H54 (cell line): ENCODE measurements around the gene ADGRG1.

Source experiments
- DNase-seq: peaks from one replicate; pipeline ENCODE4 v3.0.0; 2011; ENCODE audit warnings: low spot score, mixed read lengths; ENCODE audit not compliant: insufficient read length
- FAIRE-seq: peaks from 3 replicates; lab custom pipeline; 2011; peaks lifted over from hg19 to GRCh38; lab: Jason Lieb, UNC
- POLR2A ChIP-seq: IDR thresholded peaks from 2 replicates; pipeline ENCODE4 v1.6.1; 2011; ENCODE audit warnings: low read depth, mild to moderate bottlenecking, low read length

The ADGRG1 gene

DNA sequence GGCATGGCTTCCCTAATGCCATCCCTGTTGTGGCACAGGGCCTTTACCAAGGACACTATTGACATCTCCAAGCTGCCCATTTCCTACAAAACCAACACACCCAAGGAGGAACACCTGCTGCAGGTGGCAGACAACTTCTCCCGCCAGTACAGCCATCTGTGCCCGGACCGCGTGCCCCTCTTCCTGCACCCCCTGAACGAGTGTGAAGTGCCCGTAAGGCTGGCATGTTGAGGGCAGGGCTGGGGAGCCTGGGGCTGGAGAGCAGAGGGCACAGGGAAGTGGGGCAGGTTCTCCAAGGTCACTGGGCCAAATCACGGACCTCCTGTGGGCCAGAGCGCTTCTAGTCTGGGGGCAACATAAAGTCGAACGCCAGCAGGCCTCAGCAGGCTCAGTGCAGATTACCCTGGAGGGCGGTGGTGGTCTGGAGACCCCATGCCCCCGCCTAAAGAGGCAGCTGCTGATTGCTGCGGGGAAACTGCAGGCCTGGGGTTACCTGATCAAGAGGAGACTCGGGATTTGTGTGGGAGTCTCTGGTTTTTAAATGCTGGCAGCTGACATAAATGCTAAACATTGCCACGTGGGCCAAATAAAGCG lies 70.5 kb downstream of the ADGRG1 start:
- no peak for FAIRE-seq
- no peak for DNase-seq
- TF ChIP-seq POLR2A, result no peak

DNA sequence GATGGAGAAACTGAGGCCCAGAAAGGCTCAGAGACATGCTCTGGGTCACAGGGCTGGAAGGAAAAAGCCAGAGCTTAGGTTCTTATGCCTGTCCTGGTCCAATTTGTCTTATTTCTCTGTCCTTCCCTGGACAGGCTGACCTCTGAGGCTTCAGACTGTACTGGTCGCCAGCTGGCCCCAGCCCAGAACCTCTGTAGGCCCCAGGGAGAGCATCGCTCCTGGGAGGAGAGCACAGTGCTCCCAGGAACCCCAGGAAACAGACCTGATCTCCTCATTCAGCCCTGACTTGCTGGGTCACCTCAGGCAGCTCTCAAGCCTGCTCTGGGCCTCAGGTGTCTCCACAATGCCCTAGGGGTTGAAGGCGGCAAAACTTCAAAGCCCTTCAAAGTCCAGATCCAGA lies 71.1 kb downstream of the ADGRG1 start:
- no peak for TF ChIP-seq POLR2A
- no peak for FAIRE-seq
- no peak for DNase-seq

DNA sequence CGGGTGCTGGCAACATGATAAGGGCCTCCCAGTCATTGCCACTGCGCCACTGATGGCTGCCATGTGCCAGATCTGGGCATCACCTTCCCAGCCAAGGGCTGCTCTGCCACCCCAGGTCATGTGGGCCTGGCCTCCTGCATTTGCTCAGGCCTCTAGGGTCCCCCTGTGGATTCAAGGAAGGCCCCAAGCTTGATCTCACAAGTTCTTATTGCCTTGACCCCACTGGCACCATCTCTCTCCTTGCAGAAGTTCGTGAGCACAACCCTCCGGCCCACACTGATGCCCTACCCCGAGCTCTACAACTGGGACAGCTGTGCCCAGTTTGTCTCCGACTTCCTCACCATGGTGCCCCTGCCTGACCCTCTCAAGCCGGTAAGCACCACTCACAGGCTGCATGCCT lies 71.5 kb downstream of the ADGRG1 start:
- TF ChIP-seq POLR2A, result no peak
- DNase-seq, result no peak
- FAIRE-seq, result no peak

DNA sequence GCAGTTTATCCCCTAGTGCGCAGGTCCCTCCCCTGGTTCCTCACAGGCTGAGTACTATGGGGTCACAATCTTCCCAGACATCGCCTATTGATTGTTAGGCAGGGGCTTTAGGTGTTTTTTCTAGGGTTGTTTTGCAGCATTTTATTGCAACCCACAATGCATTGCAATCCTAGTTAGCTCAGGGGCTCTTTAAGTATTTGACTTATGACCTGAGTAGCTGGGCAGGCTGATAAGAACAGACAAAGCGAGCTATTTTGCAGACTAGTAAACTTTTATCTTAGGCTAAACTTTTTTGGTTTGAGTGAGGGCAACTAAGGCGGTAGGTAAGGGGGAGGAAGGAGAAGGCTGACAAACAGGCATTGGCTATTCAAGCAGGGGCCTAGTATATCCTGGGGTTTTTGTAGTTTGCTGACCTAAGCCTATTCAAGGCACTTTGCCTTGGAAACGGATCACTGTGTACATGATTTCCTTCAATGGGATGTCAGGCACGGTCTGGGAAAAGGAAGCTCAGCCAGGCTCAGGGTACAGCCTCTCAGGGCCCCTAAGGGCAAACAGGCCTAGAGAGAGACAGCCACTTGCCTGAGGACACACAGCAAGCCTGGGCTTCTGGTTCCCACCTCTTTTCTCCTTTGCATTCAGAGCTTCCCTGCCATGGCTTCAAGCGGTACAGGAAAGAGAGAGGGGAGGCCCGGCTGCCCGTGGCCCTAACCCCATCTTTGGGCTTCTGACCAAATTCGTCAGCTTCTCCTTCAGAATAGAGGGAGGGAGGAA lies 72.5 kb downstream of the ADGRG1 start:
- FAIRE-seq (no peak), DNase-seq (no peak)
- TF ChIP-seq POLR2A, result no peak

DNA sequence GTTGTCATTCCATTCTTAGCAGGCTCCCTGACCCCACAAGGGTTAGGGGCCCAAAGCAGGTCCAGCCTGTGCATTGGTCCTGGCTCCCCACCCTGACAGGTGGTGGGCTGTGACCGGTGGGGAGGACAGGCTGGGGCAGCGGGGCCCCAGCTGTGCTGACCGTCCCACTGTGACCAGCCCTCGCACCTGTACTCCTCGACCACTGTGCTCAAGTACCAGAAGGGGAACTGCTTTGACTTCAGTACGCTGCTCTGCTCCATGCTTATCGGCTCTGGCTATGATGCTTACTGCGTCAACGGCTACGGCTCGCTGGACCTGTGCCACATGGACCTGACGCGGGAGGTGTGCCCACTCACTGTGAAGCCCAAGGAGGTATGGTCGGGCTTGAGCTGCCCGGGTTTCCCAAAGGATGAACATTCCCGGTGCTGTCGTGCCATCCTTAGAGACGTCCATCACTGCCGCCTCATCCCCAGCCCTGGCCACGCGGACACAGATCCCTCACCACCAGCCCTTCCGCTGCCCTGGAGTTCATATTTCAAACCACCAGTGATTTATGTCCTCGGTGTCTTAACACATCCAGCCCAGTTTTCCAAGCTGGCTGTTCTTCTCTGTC lies 73.4 kb downstream of the ADGRG1 start:
- FAIRE-seq (no peak), DNase-seq (no peak)
- TF ChIP-seq POLR2A, result no peak

DNA sequence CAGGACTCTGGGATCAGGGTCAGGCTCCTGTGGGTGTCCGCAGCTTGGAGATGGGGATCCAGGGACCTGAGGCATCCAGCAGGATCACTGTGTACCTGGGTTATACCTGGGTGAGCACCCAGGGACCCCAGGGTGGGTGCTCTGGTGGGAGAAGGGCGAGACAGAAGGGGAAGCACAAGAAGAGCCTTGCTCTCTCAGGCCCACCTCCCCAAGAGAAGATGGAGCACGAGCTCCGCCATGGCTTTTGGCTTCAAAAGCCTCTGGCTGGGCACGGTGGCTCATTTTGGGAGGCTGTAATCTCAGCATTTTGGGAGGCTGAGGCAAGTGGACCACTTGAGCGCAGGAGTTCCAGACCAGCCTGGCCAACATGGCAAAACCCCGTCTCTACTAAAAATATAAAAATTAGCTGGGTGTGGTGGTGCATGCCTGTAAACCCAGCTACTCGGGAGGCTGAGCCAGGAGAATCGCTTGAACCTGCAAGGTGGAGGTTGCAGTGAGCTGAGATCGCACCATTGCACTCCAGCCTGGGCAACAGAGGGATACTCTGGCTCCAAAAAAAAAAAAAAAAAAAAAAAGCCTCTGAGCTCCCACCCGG lies 75.1 kb downstream of the ADGRG1 start:
- no peak for TF ChIP-seq POLR2A
- DNase-seq (no peak), FAIRE-seq (no peak)

DNA sequence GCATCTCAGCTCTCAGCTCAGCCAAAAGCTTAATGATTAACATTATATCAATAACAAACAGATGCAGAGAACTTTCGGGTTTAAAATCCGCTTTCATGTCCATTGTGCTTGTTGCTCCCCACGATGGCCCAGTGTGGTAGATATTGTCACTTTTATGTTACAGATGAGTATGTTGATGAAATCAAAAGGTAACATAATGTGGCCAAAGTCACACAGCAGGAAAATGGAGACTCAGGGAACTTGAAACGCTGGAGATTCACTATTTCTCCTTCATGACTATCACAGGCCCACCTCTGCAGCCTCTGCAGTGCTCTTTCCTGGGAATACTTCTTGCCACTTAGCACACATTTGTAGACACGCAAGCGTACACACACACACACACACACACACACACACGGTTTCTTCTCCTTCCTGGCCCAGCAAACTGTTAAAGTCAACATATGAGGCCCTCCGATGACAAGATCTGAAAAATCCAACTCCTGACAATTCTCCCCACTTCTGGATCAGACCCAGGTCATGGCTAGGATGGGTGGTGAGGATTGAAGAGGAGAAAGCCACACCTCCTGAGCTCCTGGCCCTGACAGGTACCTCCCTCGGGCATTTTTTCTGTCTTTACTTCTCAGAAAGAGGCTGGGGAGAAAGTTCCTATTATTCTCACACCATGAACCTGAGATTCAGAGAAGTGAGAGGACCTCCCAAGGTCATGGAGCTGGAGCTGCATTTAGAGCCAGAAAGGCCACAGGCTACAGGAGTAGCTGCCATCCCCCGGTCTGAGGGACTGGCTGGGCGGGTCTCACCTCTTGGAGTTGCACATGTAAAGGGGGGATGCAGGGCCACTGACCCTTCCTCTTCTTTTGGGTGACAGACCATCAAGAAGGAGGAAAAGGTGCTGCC lies 75.8 kb downstream of the ADGRG1 start:
- no peak for FAIRE-seq

DNA sequence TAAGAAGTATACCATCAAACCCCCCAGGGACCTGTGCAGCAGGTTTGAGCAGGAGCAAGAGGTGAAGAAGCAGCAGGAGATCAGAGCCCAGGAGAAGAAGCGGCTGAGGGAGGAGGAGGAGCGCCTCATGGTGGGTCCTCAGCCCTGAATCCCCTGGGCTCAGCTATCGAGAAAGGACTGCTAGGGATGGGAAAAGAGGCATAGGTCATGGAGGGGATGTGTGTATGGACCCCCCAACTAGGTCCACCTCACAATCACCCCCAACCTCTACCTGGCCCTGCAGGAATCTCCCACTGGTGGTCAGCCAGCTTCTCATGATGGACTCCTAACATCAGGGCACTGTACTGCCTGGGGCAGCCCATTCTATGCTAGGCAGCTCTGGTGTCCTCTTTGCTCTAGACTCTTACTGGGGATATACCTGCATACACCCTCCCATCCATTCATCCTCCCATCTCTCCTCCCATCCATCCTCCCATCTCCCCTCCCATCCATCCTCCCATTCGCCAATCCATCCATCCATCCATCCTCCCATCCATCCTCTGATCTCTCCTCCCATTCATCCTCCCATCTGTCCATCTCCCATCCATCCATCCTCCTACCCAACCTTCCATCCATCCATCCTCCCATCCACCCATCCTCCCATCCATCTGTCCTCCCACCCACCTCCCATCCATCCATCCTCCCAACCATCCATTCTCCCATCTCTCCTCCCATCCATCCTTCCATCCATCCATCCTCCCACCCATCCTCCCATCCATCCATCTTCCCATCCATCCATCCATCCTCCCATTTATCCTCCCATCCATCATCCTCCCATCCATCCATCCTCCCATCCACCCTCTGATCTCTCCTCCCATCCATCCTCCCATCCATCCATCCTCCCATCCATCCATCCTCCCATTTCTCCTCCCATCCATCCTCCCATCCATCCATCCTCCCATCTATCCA lies 76.7 kb downstream of the ADGRG1 start:
- FAIRE-seq (no peak), DNase-seq (no peak)
- TF ChIP-seq POLR2A, result no peak

More for the DNA sequence above, 75.8 kb downstream of the ADGRG1 start:
- DNase-seq, result no peak
- TF ChIP-seq POLR2A, result no peak

DNA sequence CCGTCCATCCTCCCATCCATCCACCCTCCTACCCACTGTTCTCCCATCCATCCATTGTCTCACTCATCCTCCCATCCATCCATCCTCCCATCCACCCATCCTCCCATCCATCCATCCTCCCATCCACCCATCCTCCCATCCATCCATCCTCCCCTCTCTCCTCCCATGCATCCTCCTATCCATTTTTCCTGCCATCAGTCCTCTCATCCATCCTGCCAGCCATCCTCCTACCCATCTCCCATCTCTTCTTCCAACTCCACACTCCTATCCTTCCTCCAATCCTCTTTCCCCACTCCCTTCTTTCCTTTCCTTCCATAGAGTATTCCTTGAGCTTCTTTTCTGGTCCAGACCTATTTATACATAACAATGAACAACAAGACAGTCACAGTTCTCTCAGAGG lies 78.3 kb downstream of the ADGRG1 start:
- FAIRE-seq, result no peak
- TF ChIP-seq POLR2A, result no peak
- DNase-seq, result no peak

DNA sequence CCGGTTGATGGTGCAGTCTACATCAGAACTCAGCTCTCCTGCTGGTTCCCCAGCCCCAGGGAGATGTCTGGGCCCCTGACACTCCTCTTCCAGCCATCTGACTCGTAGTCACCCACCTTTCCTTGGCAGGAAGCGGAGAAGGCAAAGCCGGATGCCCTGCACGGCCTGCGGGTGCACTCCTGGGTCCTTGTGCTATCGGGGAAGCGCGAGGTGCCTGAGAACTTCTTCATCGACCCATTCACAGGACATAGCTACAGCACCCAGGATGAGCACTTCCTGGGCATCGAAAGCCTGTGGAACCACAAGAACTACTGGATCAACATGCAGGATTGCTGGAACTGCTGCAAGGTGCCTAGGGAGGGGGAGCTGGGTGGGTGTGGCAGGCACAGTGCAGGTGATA lies 78.9 kb downstream of the ADGRG1 start:
- TF ChIP-seq POLR2A, result no peak
- no peak for DNase-seq
- FAIRE-seq, result no peak

DNA sequence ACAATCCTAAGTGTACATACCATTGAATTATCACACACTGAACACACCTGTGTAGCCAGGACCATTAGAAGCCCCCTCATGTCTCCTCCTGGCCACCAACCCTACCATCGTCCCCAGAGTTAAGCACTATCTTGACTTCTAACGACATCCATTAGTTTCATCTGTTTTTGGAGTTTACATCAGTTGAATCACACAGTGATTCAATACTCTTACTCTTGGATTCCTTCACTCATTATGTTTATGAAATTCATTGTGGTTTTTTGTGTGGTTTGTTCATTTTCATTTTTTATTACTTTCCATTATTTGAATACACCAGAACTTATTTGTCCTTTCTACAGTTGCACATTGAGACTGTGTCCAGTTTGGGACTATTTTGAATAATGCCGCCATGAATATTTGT lies 79.7 kb downstream of the ADGRG1 start:
- no peak for FAIRE-seq
- DNase-seq, result no peak
- TF ChIP-seq POLR2A, result no peak

DNA sequence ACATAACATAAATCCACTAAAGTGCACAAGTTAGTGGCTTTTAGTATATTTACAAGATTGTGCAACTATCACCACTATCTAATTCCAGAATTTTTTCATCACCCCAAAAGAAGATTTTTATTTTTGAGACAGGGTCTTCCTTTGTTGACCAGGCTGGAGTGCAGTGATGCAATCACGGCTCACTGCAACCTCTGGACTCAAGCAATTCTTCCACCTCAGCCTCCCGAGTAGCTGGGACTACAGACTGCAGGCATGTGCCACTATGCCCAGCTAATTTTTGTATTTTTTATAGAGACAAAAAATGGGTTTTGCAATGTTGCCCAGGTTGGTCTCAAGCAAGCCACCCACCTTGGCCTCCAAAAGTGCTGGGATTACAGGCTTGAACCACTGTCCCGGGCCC lies 81.2 kb downstream of the ADGRG1 start:
- DNase-seq (no peak), FAIRE-seq (no peak)
- no peak for TF ChIP-seq POLR2A
